Umbilical cord (tissue), 2 donors: Measurements from ENCODE around the gene SYT2. TPM values are rescaled to one million over a fixed set of nuclear protein-coding genes. Genes with fewer than 3 reads are reported as not detected.

Experiments used
- DNase-seq: peaks from one replicate; pipeline ENCODE4 v3.0.0-alpha.2; 2015; ENCODE audit warnings: low spot score
- total RNA-seq: library from RNA; depleted of rRNA; stranded (reverse); fragments of >200 nt; gene quantifications from one replicate; pipeline ENCODE4 v1.2.3, GENCODE V29; 2014; ENCODE audit warnings: low replicate concordance; ENCODE audit not compliant: insufficient read depth

SYT2 gene
- total RNA-seq, 1 donor from 2014 or later: 1.7 TPM

DNA sequence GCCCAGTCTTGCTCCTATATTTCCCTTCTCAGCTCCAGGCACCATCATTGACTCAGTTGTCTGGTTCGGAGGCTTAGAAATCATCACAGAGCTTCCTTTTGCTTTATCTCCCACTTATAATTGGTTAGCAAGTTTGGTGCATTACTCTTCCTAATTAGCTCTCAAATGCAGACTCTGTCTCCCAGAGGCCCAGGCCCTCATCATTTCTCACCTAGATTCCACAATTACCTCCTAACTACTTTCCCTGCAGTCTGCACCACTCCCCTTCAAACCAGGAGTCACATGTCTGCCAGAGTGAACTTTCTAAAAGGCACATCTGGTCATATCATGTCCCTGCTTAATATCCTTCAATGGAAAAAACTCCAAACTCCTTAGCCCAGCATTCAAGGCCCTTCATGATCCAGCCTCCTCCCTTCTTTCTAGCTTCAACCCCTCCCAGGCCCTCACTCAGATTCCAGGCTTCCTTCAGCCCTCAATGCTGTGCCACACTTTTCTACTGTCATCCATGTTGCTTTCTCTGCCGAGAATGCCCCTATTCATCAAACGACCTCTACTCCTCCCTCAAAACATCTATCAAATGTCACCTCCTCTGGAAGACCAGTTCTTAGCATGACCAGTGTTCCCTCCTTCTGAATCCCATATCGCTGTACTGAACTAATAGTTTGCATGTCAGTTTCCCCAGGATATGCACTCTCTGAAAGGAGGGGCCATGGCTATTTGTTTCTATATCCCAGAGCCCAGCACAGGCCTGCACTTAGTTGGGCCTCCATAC, 30.7 kb downstream of the SYT2 start:
- DNase-seq: no peak

DNA sequence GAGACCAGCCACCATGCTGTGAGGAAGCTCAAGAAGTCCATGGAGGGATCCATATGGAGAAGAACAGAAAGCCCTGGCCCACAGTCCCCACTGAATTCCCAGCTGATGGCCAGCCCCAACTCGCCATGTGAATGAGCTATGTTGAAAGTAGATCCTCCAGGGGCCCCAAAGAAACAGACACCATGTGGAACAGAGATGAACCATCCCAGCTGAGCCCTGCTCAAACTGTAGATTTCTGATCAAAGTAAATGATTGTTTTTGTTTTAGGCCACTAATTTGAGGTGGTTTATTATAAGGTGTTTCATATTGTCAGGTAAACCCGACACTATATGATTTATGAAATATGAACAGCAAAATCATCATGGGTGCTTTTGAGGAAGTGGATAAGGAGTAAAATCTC, 32.8 kb downstream of the SYT2 start:
- no peak for DNase-seq

DNA sequence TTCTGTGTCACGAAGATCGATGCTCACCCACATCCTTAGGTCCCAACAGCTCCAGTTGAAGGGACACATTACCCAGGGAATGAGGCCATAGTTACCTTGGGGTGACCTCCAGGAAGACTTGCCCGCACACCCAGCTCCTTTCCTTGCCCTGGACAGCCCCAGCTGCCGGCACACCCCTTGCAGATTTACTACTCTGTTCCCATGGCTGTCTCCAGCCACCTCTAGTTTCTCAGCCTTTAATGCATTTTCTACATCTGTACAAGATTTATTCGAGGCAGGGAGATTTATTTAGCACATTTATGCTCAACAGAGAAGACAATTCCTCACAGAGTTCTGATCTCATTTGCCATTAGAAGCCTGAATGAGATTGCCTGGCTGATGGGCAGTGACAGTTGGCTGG, 36.7 kb downstream of the SYT2 start:
- DNase-seq: no peak

DNA sequence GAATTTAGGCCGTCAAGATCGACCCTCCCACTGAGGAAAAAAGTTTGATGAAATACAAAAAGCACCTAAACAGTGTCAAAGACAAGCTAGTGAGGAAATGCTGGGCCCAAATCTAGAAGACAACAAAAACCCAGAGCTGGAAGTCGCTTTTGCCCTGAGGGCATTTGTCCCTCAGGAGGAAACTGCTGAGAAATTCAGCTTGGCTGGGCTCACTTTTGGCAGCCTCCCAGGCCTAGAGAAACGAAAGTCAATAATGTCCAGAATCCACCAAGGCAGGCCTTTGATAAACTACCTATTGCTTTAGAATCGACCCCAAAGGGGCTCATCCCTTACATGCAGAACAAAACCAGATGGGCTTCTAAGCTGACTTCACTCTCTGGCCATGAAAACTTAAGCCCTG, 38.9 kb downstream of the SYT2 start:
- DNase-seq: no peak

DNA sequence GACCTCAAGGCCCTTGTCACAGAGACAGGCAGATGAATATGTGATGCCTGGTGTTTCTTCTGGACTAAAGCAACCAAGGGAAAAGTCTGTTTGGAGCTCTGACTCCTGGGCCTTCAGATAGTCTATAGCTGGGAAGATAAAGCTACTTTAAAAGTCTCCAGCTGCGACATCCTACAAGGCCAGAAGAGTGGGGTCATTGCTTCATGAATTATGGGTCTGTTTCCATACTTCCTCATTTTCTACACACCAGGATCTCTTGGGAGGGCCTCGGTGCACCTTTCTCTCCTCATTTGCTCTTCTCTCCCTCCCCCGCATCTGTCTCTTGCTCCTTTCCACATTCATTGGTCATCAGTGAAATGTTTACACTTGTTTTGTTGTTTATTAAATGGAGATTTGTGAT, 44.8 kb downstream of the SYT2 start:
- DNase-seq: no peak

DNA sequence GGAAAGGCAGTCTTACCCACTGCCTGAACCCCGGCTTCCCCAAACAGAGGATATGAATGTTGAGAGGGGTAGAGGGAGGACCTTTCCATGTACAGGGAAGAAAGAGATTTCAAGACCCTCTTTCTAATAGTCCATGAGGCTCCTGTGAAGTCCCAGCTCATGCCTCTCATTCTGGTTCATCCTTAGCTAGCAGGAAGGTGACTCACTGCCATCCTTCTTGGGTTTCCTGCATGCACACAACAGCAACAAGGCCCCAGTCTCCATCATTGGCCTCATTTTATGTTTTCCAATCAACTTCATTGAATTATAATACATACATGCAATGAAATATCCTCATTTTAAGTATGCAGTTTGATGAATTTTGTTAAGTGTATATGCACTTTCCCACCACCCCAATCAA, 46.2 kb downstream of the SYT2 start:
- DNase-seq: no peak

DNA sequence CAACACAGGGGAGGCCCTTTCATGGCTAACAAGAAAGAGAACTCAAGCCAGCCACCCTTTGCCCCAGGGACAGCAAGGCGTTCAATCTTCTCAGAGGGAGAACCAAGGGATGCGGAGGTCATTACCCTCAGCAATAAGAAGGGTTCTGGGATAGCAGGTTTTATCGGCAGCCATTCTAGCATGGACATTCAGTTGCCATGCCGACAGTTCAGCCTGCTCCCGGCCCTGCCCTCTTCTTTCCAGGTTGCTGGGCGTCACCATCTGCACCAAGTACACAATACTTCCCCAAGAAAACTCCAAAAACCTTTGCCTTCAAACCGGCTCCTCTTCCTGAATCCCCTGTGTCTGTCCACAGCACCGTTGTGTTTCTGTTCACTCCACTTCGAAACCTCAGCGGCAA, 47.1 kb downstream of the SYT2 start:
- no peak for DNase-seq

DNA sequence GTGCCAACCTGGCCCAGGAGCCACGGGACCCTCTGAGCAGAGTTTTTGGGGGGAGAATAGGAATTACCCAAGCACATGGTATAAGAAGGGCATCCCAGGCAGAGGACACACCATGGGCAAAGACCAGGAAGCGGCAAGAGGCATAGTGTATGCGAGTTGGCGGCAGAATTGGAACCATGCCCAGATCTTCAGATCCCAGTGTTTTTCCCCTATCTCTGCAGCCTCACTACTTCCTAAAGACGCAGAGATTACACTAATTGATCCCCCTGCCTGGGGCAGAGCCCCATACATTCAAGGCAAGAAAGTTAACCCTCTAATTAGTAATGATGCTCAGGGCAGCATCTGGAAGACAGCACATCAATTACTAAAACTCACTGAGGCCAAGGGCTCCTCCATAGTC, 48.2 kb downstream of the SYT2 start:
- peak; percentile 14 for DNase-seq

DNA sequence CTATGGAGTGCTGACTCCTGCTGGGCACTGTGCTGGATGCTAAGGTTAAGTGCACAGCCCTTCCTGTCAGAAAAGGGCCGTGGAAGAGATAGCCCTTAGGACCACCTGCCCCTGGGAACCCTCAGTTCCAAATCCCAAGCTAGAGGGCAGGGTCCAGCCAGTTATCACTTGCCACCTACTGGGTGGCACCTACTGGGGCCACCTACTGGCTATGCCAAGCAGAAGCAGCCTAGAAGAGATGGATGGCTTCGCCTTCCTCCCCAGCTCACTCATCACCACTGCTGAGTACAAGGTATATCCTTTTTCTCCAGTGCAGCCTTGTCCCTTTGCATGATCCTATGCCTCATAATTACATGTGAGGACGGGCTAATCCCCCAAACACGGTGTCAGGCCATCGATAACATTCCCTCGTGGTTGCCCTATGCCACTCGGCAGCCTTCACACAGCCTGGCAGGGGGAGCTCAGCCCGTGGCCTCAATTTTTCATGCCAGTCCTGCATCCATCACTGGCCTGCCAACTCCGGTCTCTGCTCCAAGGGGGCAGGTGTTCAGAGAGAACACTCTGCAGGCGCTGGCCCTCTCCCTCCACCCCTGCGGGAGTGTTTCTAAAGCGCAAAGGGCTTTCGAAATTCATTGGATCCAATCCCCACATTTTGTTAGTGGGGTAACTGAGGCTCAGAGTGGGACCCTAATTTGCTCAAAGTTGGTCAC, 49.0 kb downstream of the SYT2 start:
- no peak for DNase-seq

DNA sequence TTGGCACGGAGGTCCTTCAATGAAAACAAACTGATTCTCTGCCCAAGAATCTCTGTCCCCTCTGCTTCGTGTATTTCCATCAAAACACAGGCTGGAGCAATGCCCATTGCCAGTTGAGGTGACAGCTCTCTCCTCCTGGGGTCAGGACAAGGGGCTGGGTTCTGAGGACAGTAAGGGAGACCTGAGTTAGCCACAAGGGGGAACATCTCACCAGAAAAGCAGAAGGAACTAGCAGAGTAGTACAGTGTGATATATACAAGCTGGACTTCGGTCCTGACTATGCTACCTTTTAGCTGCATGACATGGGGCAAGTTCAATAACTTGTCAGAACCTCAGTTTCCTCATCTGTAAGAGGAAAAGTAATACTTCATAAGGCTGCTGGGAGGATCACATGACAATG, 50.3 kb downstream of the SYT2 start:
- DNase-seq: no peak

DNA sequence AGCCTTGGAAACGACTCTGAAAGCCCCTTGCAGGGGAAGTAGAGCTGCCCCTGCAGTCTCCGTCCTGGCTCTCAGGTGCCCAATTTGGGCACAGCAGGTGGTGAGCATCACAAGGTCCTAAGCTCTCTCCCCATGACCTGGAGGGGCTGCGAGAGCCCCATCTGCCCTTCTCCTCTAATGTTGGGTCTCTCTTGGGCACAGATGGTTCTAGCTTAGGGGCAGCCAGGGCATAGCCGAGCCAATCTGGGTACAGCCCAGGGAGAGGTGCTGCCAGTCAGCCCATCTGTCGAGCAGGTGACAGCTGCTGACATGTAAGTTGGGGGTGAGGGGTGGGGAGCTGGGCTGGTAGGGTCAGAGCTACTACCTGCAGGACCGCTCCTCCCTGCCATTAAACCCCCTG, 50.7 kb downstream of the SYT2 start:
- DNase-seq: no peak

DNA sequence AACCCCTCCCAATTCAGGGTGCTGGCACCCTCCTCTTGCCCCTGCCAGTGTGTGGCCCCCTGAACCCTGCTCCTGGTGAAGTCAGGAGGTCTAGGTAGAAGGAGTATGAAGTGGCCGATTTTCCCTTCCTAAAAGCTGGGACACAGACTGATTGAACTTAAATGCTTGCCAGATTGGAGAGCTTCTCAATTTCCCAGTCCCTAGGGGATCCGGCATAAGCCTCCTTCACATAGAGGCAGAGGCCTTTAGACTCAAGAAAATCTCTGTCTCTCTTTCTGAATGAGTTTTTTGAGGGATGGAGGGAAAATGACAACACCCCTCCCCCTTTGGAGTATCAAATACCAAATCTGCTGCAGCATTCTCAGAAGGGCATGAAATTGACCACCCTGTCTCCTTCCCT, 51.5 kb downstream of the SYT2 start:
- no peak for DNase-seq

DNA sequence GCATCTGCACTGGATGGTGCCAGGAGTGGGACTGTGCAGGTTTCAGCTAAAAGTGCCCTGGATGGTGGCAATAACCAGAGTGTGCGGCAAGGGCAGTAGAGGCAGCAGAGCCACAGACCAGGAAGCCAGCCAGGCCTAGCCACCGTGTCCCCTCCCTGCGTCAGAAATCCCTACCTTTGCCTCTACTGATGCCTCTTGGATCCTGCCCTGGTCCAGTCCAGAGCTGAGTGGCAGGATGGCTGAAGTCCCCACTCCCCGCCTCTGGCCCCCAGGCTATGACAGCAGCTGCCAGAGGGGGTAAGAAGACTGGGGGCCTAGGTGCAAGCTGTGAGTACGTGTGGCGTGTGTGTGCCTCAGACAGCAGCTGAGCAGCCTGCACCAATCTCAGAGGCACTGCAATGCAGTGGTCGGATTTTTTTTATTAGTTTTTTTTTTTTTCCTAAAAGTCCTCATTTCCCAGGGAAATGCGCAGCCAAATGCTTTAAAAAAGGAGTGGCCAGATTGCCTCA, 51.9 kb downstream of the SYT2 start:
- no peak for DNase-seq

DNA sequence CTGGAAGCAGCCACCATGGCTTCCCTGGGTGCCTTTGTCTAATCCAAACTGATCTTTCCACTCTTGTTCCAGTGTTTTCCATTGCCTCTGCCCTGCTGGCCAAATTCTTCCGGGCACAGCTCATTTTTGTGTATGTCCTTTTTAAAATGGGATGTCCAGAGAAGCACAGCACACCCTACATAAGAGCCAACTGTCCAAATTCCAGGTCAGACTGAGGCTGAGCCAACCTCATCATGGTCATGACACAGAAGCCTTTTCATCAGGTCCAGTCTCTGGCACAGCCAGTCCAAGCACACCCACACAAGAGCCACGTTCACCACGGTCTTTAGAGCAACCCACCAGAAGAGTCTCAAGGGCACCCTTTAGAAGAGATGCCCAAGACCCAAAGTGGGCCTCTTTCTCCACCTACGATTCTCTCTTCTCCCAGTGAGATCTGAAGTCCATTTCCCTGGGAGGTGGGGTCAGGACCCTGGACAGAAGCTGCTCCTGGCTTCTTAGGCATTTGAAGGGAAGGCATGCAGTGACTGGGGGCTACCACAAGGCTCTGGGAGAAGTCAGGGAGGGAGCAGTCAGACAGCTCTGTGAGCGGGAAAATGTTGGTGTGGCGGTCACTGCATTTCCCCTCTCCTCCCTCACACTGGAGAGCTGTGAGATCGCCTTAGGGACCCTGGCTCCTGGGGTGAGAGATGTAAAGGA, 53.2 kb downstream of the SYT2 start:
- peak; percentile 24 for DNase-seq

DNA sequence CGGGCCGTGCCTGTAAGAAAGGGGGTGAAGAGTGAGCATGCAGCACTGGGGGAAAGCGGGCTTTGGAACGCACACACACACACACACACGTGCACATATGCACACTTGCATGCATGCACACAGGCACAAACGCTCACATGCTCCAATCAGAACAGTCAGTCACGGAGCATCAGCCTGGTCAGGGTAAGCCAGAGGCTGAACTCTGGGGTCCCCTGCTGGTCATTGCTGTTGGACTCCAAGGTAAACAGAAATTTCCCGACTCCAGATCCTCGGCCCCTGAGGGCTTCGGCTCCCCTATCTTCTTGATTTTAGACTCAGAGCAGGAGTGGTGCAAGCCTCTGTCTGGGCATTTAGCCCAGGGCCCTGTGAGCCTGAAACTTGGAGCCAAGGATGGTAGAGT, 54.2 kb downstream of the SYT2 start:
- no peak for DNase-seq

DNA sequence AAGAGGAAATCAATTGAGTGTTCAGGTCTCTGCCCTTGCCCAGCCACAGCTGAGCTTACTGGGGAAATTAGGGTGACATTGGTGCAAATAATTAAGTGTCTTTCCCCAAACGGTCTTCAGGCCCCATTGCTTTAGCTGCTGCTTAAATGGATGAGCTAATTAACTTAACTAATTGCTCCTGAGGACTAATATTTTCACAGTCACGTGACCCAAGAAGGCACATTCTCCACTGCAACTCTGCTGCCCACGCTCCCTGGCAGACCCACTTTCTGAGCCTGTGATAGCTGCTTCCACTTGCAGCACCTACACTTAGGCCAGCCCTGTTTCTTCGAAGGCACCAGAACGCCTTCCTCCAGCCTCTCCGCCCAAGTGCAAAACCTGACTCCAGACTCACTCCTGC, 56.2 kb downstream of the SYT2 start:
- DNase-seq: no peak

DNA sequence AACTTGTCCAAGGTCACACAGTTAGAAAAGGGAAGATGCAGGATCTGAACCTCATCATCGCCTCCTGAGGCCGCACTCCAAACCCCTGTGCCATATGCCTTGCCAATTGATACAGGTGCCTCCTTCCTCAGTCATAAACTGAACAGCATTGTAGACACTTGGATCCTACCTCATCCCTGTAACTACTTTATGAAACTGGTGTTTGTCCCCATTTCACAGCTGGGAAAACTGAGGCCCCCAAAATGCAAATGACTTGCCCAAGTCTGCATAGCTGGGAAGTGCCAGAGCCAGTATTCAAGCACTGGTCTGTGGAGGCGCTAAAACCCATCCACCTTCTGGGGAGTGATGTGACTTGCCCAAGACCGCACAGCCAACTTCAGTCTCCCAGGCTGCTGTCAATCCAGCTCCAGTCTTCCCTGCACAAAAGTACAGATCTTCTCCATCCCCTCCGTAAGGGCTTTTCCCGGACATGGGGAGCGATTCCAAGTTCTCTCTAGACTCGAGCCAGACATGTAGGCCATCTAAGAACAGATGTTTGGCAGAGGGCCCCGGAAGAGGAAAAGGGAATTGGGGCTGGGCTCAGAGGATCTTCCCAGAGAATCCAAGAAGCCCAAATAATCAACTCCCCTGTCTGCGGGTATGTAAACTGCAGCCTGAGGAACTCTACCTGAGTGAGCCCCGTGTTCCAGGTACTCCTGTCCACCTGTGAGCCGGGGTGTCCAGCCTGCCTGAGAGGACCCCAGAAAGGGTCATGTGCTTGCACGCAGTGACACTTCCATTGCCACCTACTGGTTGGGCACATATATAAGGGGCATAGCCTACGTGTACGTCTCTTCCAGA, 60.5 kb downstream of the SYT2 start:
- peak; percentile 43 for DNase-seq

DNA sequence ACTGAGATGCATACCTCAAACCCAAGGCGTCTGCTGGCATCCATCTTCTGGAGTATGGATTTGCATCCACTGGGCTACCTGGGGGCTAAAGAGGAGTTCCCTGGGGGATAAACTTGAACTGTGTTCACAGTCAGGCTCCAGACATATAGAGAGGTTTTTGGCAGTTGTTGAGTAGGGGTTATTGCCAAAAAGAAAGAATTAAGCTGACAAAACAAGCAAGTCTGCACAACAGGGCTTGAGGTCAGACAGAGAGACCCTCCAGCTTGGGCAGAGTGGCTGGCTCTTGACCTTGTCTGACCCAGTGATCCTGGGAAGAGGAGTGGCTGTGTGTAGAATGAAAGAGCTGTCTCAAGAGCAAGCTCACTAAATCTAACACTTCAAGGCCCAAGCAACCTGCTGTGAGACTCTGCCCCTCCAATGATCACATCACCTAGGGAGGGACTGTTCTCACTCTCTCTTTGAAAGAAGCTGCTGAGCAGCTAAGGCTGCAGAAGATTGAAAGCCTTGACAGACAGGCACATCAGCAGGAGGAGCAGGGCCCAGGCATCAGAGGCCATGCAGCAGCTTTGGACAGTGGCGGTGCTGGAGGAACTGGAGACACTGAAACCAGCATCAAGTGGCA, 61.5 kb downstream of the SYT2 start:
- DNase-seq: no peak

DNA sequence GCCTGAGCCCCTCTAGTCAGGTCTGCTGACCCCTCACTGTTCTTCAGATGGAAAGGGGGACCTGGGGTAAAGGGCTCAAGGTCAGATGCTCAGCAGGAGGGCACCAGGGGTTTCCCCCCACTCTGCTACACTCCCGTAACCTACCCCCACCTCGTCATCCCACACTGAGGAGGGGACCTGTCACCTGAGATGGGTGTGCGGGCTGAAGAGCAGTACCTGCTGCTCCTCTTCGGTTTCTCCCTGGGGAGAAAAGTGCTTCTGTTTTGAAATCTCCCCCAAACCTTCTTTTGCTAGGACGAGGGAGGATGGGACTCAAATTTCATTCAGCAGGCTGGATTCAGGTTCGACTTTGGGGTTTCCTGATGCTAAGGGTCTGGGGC, 65.2 kb downstream of the SYT2 start:
- DNase-seq: no peak

DNA sequence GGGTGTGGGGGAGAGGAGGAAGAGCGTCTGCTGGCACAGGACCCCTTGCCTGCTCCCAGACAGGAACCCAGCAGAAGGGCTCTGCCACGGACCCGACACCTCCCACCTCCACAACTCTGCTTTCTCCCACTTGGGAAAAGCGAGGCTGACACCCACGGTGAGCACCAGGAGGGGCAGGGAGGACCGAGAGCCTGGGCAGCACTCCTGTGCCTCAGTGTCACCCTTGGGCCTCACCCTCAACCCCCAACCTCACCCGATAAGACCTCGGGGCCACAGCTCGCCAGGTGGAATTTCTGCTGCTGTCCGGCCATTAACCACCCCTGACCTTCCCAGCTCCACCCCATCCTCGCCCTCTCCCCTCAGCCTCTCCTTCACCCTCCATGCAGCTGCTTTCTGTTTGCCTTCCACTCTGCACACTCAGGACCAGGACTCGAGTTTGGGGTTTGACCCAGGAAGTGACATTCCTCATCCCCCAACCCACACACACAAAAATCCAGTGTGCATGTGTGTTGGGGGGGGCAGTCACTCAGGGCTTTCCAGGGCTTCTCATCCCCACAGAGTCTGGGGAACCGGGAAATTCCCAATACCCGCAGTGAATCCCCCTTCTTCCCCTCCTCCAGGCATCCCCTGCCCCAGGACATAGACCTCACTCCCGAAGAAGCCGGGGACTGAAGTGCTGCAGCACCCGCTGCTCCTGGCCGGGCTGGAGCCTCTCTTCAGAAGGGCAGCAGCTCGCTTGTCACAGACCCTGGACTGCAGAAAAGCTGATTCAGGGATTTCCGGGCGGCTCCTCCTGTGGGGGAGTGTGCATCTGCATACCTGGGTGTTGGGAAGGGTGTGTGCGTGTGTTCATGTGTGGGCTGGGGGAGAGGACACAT, 65.8 kb downstream of the SYT2 start:
- DNase-seq: no peak
